Omental fat pad (tissue), 4 donors: ENCODE data around the gene DYNLRB2. TPM values are rescaled to one million over a fixed set of nuclear protein-coding genes. Genes with fewer than 3 reads are reported as not detected.

Experiments used
- ATAC-seq: fragments of 150-250 bp; one replicate; pipeline ENCODE4 v1.9.1; 2016; ENCODE audit warnings: mild to moderate bottlenecking, moderate library complexity; ENCODE audit not compliant: low FRiP score
- DNase-seq: peaks from one replicate; pipeline ENCODE4 v3.0.0-alpha.2; 2019; ENCODE audit warnings: low spot score
- total RNA-seq, 4 donors: library from RNA; depleted of rRNA; stranded (reverse); fragments of >200 nt; gene quantifications; one replicate each; pipeline ENCODE4 v1.1.0, GENCODE V29; 2016
- TF ChIP-seq, protein P1 (sequence below), 3 donors: fragments of 450-650 bp; IDR thresholded peaks; one replicate each; pipeline ENCODE4 v1.5.1; 2016 to 2017; ENCODE audit warnings: antibody characterized with exemption in 3 of 3, mild to moderate bottlenecking in 3 of 3, moderate library complexity in 2 of 3

Gene DYNLRB2
- total RNA-seq, 4 donors from 2014 or later = 1.5 to 8.2 TPM; not detected in 2

GRCh38 chr16:80526418-80527061, 14.3 kb upstream of the DYNLRB2 start:
- TF ChIP-seq, protein P1, sequence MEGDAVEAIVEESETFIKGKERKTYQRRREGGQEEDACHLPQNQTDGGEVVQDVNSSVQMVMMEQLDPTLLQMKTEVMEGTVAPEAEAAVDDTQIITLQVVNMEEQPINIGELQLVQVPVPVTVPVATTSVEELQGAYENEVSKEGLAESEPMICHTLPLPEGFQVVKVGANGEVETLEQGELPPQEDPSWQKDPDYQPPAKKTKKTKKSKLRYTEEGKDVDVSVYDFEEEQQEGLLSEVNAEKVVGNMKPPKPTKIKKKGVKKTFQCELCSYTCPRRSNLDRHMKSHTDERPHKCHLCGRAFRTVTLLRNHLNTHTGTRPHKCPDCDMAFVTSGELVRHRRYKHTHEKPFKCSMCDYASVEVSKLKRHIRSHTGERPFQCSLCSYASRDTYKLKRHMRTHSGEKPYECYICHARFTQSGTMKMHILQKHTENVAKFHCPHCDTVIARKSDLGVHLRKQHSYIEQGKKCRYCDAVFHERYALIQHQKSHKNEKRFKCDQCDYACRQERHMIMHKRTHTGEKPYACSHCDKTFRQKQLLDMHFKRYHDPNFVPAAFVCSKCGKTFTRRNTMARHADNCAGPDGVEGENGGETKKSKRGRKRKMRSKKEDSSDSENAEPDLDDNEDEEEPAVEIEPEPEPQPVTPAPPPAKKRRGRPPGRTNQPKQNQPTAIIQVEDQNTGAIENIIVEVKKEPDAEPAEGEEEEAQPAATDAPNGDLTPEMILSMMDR (IDR thresholded peaks at IDR 0.05) = no peak
- no peak for ATAC-seq
- DNase-seq = no peak

DNA sequence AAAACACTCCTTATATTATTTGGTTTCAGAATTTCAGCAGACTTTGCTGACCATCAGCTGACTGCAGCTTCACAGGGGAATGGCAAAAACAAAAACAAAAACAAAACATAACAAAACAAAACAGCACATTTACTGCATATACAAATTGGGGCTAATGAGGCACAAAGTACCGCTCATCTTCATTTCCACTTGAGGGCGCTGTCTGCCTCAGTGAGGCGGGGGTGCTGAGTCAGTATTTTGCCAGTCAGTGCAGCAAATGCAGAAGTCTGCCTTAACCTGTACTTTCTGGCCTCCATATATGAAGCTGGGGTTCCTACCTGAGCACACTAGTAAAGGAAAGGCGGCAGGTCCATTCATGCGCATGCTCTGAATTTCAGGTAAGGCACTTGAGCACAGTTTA, 13.5 kb upstream of the DYNLRB2 start:
- ATAC-seq (no peak), DNase-seq (no peak)
- TF ChIP-seq, protein P1 (IDR thresholded peaks at IDR 0.05) = no peak

- TF ChIP-seq, protein P1 (IDR thresholded peaks at IDR 0.05) = no peak
- ATAC-seq = no peak
Measured at GRCh38 chr16:80530479-80530878, 10.3 kb upstream of the DYNLRB2 start.

GRCh38 chr16:80536238-80536637, 4.6 kb upstream of the DYNLRB2 start:
- TF ChIP-seq, protein P1 (IDR thresholded peaks at IDR 0.05) = no peak
- DNase-seq (no peak), ATAC-seq (no peak)

More at GRCh38 chr16:80530479-80530878, 10.3 kb upstream of the DYNLRB2 start:
- DNase-seq = no peak

DNA sequence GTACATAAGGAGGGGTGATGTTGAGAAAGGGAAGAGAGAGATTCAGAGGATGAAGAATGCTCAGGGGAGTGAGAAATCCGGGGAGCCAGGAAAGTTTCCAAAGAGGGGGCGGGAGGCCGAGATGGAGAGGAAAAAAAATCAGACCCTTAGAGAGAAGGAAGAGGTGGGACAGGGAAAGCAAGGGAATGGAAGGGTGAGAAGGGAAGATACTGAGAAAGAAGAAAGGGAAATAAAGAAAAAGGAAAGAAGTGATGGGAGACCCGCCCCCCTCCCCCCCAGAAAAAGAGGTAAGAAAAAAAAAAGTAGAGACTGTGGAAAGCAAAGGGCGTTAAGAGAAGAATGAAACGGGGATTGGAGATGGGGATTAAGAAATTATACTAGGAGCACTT, 507 bp downstream of the DYNLRB2 start:
- TF ChIP-seq, protein P1 (IDR thresholded peaks at IDR 0.05) = no peak
- ATAC-seq (no peak), DNase-seq (no peak)

- no peak for ATAC-seq
- TF ChIP-seq, protein P1 (IDR thresholded peaks at IDR 0.05) = no peak
Measured at GRCh38 chr16:80543162-80543561, 2.4 kb downstream of the DYNLRB2 start.

DNA sequence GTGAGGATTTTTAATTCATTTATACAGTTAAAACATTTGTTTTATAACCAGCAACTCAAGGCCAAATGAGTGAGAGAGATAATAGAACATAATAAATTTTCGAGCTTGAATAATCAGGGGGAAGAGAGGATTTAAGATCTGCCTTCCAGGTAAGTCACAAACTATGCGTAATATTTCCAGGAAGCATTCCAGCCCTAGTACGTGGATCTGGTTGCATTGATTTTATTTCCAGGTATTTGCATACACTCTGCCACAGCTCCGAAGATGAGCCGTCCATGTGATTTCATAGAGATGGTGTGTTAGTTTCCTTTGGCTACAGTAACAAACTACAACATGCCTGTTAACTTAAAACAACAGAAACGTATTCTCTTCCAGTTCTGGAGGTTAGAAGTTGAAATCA, 3.5 kb downstream of the DYNLRB2 start:
- no peak for DNase-seq
- TF ChIP-seq, protein P1 (IDR thresholded peaks at IDR 0.05) = no peak
- ATAC-seq = no peak

More at GRCh38 chr16:80543162-80543561, 2.4 kb downstream of the DYNLRB2 start:
- no peak for DNase-seq
